ENCODE measurements around the gene HTRA1. TPM values are rescaled to one million over a fixed set of nuclear protein-coding genes. Genes with fewer than 3 reads are reported as not detected.

Gene HTRA1
- total and polyA plus RNA-seq, 2 donors (not counting 1 experiment from before 2014, with no cell fraction given), result 109 to 216 TPM

DNA sequence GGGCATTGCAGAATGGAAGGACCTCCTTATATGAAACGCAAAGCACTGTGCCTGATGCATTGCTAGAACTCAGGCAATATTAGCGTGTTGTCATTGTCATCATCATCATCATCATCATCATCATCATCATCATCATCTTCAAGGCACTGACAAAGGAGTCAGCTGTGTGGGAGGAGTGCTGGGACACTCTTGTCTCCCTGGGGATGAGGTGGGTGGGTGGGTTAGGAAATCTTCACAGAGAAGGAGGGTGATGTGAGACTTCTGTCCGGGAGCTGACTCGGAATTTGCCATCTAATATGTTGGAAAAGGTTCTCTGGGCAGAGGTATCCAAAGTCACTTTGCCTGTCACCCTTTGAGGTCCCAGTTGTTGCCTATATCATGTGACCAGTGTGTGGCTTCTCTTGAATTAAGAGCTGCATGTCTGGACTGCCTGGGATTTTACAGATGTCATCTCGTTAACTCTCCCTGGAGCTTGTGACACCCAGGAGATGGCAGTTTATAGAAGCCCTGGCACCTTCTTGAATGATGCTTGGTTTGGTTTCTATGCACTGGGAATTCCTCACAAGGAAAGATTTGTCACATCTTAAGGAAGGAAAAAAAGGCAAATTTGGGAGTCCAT lies 7.1 kb downstream of the HTRA1 start:
- no peak overlapping the region for H3K4me2 ChIP-seq (ENCODE audit: extremely low read depth, insufficient read depth, low read length)
- H2AFZ ChIP-seq (ENCODE audit: low read length), result no peak overlapping the region
- DNase-seq (ENCODE audit: low read depth in 2 of 2), result no peak
- no peak overlapping the region for H3K4me3 ChIP-seq (replicated peaks in 1 of 4; ENCODE audit: control extremely low read depth in 1 of 4, insufficient read depth in 1 of 4, low read depth in 3 of 4, low read length in 4 of 4)
- TF ChIP-seq, protein P1, sequence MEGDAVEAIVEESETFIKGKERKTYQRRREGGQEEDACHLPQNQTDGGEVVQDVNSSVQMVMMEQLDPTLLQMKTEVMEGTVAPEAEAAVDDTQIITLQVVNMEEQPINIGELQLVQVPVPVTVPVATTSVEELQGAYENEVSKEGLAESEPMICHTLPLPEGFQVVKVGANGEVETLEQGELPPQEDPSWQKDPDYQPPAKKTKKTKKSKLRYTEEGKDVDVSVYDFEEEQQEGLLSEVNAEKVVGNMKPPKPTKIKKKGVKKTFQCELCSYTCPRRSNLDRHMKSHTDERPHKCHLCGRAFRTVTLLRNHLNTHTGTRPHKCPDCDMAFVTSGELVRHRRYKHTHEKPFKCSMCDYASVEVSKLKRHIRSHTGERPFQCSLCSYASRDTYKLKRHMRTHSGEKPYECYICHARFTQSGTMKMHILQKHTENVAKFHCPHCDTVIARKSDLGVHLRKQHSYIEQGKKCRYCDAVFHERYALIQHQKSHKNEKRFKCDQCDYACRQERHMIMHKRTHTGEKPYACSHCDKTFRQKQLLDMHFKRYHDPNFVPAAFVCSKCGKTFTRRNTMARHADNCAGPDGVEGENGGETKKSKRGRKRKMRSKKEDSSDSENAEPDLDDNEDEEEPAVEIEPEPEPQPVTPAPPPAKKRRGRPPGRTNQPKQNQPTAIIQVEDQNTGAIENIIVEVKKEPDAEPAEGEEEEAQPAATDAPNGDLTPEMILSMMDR (conservative IDR thresholded peaks at IDR 0.05 in 1 of 2, IDR thresholded peaks at IDR 0.05 in 1 of 2; ENCODE audit: low read depth in 1 of 2, low read length in 2 of 2), result no peak
- no peak for TF ChIP-seq EZH2 (IDR thresholded peaks at IDR 0.05; ENCODE audit: low read length, missing control alignments)
- H3K9me3 ChIP-seq (ENCODE audit: control insufficient read depth, insufficient read depth, low read depth, low read length), result no peaks in the 10 kb centered on the region
- peak overlapping the region; percentile 0 for H3K27ac ChIP-seq (ENCODE audit: insufficient read depth, low read length)
- peaks cover 14% of the 10 kb centered on the region for H3K79me2 ChIP-seq (ENCODE audit: control insufficient read depth, insufficient read depth, low read length)
- no peaks in the 10 kb centered on the region for H3K36me3 ChIP-seq (ENCODE audit: control insufficient read depth, insufficient read depth, low read length)
- no peaks in the 10 kb centered on the region for H4K20me1 ChIP-seq (ENCODE audit: control insufficient read depth, extremely low read depth, insufficient read depth, low read length)
- H3K4me1 ChIP-seq (ENCODE audit: control insufficient read depth, extremely low read depth, insufficient read depth, low read length), result peaks cover 16% of the 10 kb centered on the region
- H3K27me3 ChIP-seq (ENCODE audit: control insufficient read depth, insufficient read depth, low read length), result no peaks in the 10 kb centered on the region
- H3K9ac ChIP-seq (ENCODE audit: insufficient read depth, low read length), result no peak overlapping the region

DNA sequence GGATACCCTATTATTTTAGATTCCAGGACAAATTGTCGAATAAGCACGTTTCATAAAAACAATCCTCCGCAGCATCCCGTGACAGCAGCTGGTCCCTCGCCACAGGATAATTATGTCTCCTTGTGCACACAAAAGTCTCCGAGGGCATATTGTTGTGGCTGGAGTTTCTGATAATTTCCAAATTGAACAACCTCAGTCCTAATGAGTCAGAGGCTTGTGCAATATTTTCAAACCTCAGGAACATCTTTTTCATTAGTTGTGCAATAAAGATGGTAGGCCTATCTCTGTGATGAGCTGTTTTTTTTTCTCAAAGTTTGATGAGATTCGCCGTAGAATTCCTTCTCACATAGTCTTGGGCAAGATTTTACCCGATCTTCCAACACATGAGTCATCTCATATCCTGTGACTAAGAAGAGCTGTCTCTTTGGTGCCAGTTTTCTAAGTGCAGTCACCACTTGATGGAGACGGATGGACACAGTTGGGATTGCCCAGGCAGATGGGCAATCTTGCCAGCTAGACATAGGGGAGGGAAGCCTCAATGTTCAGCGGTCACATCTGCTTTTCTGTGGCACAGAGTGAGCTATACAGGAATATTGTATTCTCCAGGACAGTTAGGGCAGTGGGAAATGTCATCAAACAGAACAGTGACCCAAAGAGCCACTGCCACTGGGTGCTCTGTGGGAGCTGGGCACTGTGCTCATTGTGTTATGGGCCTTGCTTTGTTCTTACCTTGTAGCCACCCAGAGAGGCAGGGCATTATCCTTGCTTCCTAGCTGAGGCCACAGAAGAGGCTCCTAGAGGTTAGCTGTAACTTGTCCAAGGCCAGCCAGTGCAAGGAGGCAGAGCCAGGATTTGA lies 7.8 kb downstream of the HTRA1 start:
- Histone ChIP-seq H3K9ac (ENCODE audit: insufficient read depth, low read length) (no peak overlapping the region), H3K79me2 (ENCODE audit: control insufficient read depth, insufficient read depth, low read length) (peaks cover 7% of the 10 kb centered on the region), H2AFZ (ENCODE audit: low read length) (no peak overlapping the region)

DNA sequence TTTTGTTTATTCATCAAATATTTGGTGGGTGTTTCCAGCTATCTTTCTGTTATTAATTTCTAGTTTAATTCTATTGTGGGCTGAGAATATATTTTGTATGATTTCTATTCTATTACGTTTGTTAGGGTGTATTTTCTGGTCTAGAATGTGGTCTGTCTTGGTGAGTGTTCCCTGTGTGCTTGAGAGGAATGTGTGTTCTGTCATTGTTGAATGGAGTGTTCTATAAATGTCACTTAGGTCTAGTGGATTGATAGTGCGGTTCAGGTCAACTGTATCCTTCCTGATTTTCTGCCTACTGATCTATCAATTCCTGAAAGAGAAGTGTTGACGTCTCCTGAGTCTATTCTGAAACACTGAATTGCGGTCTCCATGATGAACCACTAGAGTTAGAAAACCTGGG lies 8.5 kb downstream of the HTRA1 start:
- H3K27ac ChIP-seq (ENCODE audit: insufficient read depth, low read length), result no peak overlapping the region
- no peaks in the 10 kb centered on the region for H3K36me3 ChIP-seq (ENCODE audit: control insufficient read depth, insufficient read depth, low read length)
- no peak overlapping the region for H3K4me3 ChIP-seq (replicated peaks in 1 of 4; ENCODE audit: control extremely low read depth in 1 of 4, insufficient read depth in 1 of 4, low read depth in 3 of 4, low read length in 4 of 4)
- peaks cover 3% of the 10 kb centered on the region for H3K79me2 ChIP-seq (ENCODE audit: control insufficient read depth, insufficient read depth, low read length)
- H3K4me1 ChIP-seq (ENCODE audit: control insufficient read depth, extremely low read depth, insufficient read depth, low read length), result peaks cover 14% of the 10 kb centered on the region
- H4K20me1 ChIP-seq (ENCODE audit: control insufficient read depth, extremely low read depth, insufficient read depth, low read length), result no peaks in the 10 kb centered on the region
- H3K9ac ChIP-seq (ENCODE audit: insufficient read depth, low read length), result no peak overlapping the region
- H3K4me2 ChIP-seq (ENCODE audit: extremely low read depth, insufficient read depth, low read length), result no peak overlapping the region
- DNase-seq (ENCODE audit: low read depth in 2 of 2), result no peak
- TF ChIP-seq, protein P1 (conservative IDR thresholded peaks at IDR 0.05 in 1 of 2, IDR thresholded peaks at IDR 0.05 in 1 of 2; ENCODE audit: low read depth in 1 of 2, low read length in 2 of 2), result no peak
- no peaks in the 10 kb centered on the region for H3K9me3 ChIP-seq (ENCODE audit: control insufficient read depth, insufficient read depth, low read depth, low read length)
- H3K27me3 ChIP-seq (ENCODE audit: control insufficient read depth, insufficient read depth, low read length), result no peaks in the 10 kb centered on the region
- no peak overlapping the region for H2AFZ ChIP-seq (ENCODE audit: low read length)

More for the DNA sequence above, 7.8 kb downstream of the HTRA1 start:
- Histone ChIP-seq H3K36me3 (ENCODE audit: control insufficient read depth, insufficient read depth, low read length) (no peaks in the 10 kb centered on the region), H3K4me2 (ENCODE audit: extremely low read depth, insufficient read depth, low read length) (peak overlapping the region; percentile 33), H3K4me1 (ENCODE audit: control insufficient read depth, extremely low read depth, insufficient read depth, low read length) (peaks cover 13% of the 10 kb centered on the region), H3K27ac (ENCODE audit: insufficient read depth, low read length) (peak overlapping the region; percentile 44), H3K9me3 (ENCODE audit: control insufficient read depth, insufficient read depth, low read depth, low read length) (no peaks in the 10 kb centered on the region), H3K27me3 (ENCODE audit: control insufficient read depth, insufficient read depth, low read length) (no peaks in the 10 kb centered on the region), H4K20me1 (ENCODE audit: control insufficient read depth, extremely low read depth, insufficient read depth, low read length) (no peaks in the 10 kb centered on the region), H3K4me3 (replicated peaks in 1 of 4; ENCODE audit: control extremely low read depth in 1 of 4, insufficient read depth in 1 of 4, low read depth in 3 of 4, low read length in 4 of 4) (no peak overlapping the region)
- DNase-seq (ENCODE audit: low read depth in 2 of 2), result peak; percentile 91 to 97
- TF ChIP-seq, protein P1 (conservative IDR thresholded peaks at IDR 0.05 in 1 of 2, IDR thresholded peaks at IDR 0.05 in 1 of 2; ENCODE audit: low read depth in 1 of 2, low read length in 2 of 2), result no peak
- TF ChIP-seq EZH2 (IDR thresholded peaks at IDR 0.05; ENCODE audit: low read length, missing control alignments), result no peak
